CD4-positive, alpha-beta memory T cell (primary cell): ENCODE data around the gene MAGI1. TPM values are rescaled to one million over a fixed set of nuclear protein-coding genes. Genes with fewer than 3 reads are reported as not detected.

Experiments
- CTCF ChIA-PET: fragments of 350-600 bp; sonication (Branson Sonifier 250); formaldehyde crosslinking; loops from one replicate; lab custom pipeline; 2021; ENCODE audit warnings: inconsistent platforms; ENCODE audit not compliant: partially characterized antibody; lab: Charles Lee
- POLR2A ChIA-PET: fragments of 350-600 bp; sonication (Branson Sonifier 250); formaldehyde crosslinking; loops from one replicate; lab custom pipeline; 2021; ENCODE audit not compliant: partially characterized antibody; lab: Charles Lee
- DNase-seq, 5 donors: peaks; one replicate each; pipeline versions ENCODE4 v3.0.0 to v3.0.0-alpha.2; 2020 to 2022; ENCODE audit warnings: mixed read lengths in 1 of 5
- H3K27ac ChIP-seq: one replicate; pipeline ENCODE4 v1.7.0; 2013; ENCODE audit warnings: low read depth, low read length
- H3K27me3 ChIP-seq: 2 replicates; pipeline ENCODE4 v1.7.0; 2013; ENCODE audit warnings: mild to moderate bottlenecking, low read length, moderate library complexity; ENCODE audit not compliant: insufficient read depth
- H3K36me3 ChIP-seq: 2 replicates; pipeline ENCODE4 v1.7.0; 2013; ENCODE audit warnings: mild to moderate bottlenecking, low read length, moderate library complexity; ENCODE audit not compliant: insufficient read depth
- H3K4me1 ChIP-seq: 2 replicates; pipeline ENCODE4 v1.7.0; 2013; ENCODE audit warnings: mild to moderate bottlenecking, low read length, moderate library complexity; ENCODE audit not compliant: insufficient read depth
- H3K4me3 ChIP-seq, 2 donors: one replicate each; pipeline ENCODE4 v1.7.0; 2013; ENCODE audit warnings: low read length in 2 of 2, mild to moderate bottlenecking in 1 of 2
- H3K9me3 ChIP-seq, 2 donors: one replicate each; pipeline ENCODE4 v1.7.0; 2013; ENCODE audit warnings: low read length in 2 of 2, control low read depth in 1 of 2; ENCODE audit not compliant: control insufficient read depth in 1 of 2
- H3K27ac Mint-ChIP-seq, 7 donors: one replicate each; pipeline ENCODE4 v1.8.0; 2020 to 2021; ENCODE audit warnings: mixed read lengths in 7 of 7, mild to moderate bottlenecking in 6 of 7, inconsistent platforms in 3 of 7, moderate library complexity in 3 of 7
- H3K27me3 Mint-ChIP-seq, 2 donors: one replicate each; pipeline ENCODE4 v1.8.0; 2020 to 2021; ENCODE audit warnings: mixed read lengths in 2 of 2
- H3K36me3 Mint-ChIP-seq, 2 donors: one replicate each; pipeline ENCODE4 v1.8.0; 2020 to 2021; ENCODE audit warnings: mixed read lengths in 2 of 2, inconsistent platforms in 1 of 2, mild to moderate bottlenecking in 1 of 2
- H3K4me1 Mint-ChIP-seq, 4 donors: one replicate each; pipeline ENCODE4 v1.8.0; 2020 to 2021; ENCODE audit warnings: mixed read lengths in 4 of 4, mild to moderate bottlenecking in 1 of 4
- H3K4me3 Mint-ChIP-seq, 8 donors: one replicate each; pipeline ENCODE4 v1.8.0; 2020 to 2021; ENCODE audit warnings: mixed read lengths in 8 of 8, mild to moderate bottlenecking in 7 of 8, moderate library complexity in 6 of 8, inconsistent platforms in 3 of 8
- H3K9me3 Mint-ChIP-seq, 8 donors: one replicate each; pipeline ENCODE4 v1.8.0; 2020 to 2021; ENCODE audit warnings: mixed read lengths in 8 of 8, mild to moderate bottlenecking in 5 of 8, inconsistent platforms in 3 of 8, moderate library complexity in 1 of 8
- intact Hi-C: fragments of 100-400 bp; cut with micrococcal nuclease; formaldehyde crosslinking; loops from one replicate; pipeline ENCODE4 v1.15.1; 2023
- polyA plus RNA-seq, 2 donors: library from polyadenylated mRNA; unstranded; fragments of 300-500 nt; fragmentation: Illumina TruSeq; gene quantifications; one replicate each; pipeline ENCODE4 v1.2.3, GENCODE V29; 2021
- total RNA-seq, 2 experiments: library from RNA; stranded (reverse); gene quantifications; one replicate each; pipeline ENCODE4 v1.2.3, GENCODE V29; 2021

Gene MAGI1
- total and polyA plus RNA-seq, 4 experiments from 2014 or later = 0.20 TPM; not detected in 3

DNA sequence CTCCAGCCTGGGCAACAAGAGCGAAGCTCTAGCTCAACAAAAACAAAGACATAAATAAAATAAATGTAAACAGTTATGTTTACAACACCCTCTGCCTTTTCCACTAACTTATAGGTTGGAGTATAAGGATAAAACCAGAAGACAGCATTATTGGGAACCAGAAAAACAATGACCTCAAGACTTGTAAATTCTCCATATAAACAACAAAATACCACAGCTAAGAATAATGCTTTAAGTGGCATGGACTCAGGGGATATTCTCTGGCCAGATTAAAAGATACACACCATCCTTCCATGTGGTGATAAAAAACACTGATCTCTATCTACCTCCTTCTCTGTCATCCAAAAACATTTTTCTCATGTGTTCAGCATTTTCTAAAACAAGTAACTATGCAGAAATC lies 500.6 kb downstream of the MAGI1 start:
- no peak overlapping the region for H3K27ac Mint-ChIP-seq
- Histone ChIP-seq H3K9me3 (no peaks in the 10 kb centered on the region), H3K36me3 (no peaks in the 10 kb centered on the region), H3K27ac (no peak overlapping the region), H3K4me3 (no peak overlapping the region), H3K27me3 (no peaks in the 10 kb centered on the region), H3K4me1 (no peaks in the 10 kb centered on the region)
- ChIA-PET POLR2A (no interaction called here), CTCF (no interaction called here)
- H3K4me3 Mint-ChIP-seq = no peak overlapping the region
- H3K9me3 Mint-ChIP-seq = peaks cover 0 to 15% (median 4%) of the 10 kb centered on the region in 8 donors
- intact Hi-C loops = no loop called here
- DNase-seq = no peak
- H3K36me3 Mint-ChIP-seq = no peaks in the 10 kb centered on the region
- H3K4me1 Mint-ChIP-seq = no peaks in the 10 kb centered on the region
- no peaks in the 10 kb centered on the region for H3K27me3 Mint-ChIP-seq

- Histone ChIP-seq H3K4me3 (no peak overlapping the region), H3K9me3 (no peaks in the 10 kb centered on the region), H3K27ac (no peak overlapping the region), H3K36me3 (no peaks in the 10 kb centered on the region), H3K4me1 (no peaks in the 10 kb centered on the region), H3K27me3 (no peaks in the 10 kb centered on the region)
- ChIA-PET CTCF (no interaction called here), POLR2A (no interaction called here)
- H3K27me3 Mint-ChIP-seq = no peaks in the 10 kb centered on the region
- no peaks in the 10 kb centered on the region for H3K36me3 Mint-ChIP-seq
- no peak for DNase-seq
- peaks cover 0 to 12% (median 4%) of the 10 kb centered on the region in 8 donors for H3K9me3 Mint-ChIP-seq
- no peak overlapping the region for H3K4me3 Mint-ChIP-seq
- no peaks in the 10 kb centered on the region for H3K4me1 Mint-ChIP-seq
- intact Hi-C loops = no loop called here
- no peak overlapping the region for H3K27ac Mint-ChIP-seq
Observed at GRCh38 chr3:65537109-65537508, 501.6 kb downstream of the MAGI1 start.

DNA sequence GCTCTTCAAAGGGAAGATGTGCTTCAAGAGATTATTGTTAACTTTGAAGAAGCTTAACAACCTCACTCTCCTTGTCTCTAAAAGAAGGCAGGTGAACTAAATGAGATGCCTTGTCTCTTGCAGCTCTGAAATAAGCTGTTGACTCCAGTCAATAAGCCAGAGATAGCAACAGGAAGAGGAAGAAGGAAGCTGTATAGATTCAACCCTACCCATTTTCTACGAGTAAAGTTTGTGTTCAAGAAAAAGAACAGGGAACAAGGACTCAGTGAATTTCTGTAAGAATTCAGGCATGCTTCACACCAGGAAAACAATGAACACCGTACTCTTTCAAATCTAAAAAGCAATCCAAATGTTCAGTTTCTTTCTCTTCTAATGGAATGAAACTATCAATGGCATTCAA lies 503.5 kb downstream of the MAGI1 start:
- no peak overlapping the region for H3K27ac ChIP-seq
- POLR2A ChIA-PET = no interaction called here
- no peaks in the 10 kb centered on the region for H3K36me3 ChIP-seq
- Mint-ChIP-seq H3K9me3 (peaks cover 0 to 4% (median 2%) of the 10 kb centered on the region in 8 donors), H3K27me3 (no peaks in the 10 kb centered on the region), H3K4me3 (no peak overlapping the region), H3K36me3 (no peaks in the 10 kb centered on the region), H3K27ac (no peak overlapping the region), H3K4me1 (no peaks in the 10 kb centered on the region)
- no peaks in the 10 kb centered on the region for H3K4me1 ChIP-seq
- intact Hi-C loops = no loop called here
- CTCF ChIA-PET = no interaction called here
- H3K27me3 ChIP-seq = no peaks in the 10 kb centered on the region
- no peak overlapping the region for H3K4me3 ChIP-seq
- no peaks in the 10 kb centered on the region for H3K9me3 ChIP-seq
- no peak for DNase-seq

DNA sequence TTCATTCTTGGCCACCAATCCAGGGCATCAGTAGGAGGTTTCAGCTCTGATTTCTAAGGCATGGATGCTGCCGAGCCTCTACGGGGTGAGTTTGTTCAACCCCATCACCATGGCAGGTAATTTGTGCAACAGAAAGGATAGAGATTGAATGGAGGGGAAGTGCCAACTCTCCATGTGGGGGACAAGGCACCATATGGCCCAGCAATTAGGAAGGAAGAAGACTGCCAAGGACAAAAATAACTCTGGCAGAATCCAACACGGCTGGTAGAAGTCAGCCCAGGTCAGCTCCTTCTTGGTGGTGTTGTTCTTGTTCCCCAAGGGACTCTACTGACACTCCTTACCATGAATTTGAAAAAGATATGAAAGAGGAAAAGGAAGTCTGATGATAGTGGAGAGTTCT lies 503.9 kb downstream of the MAGI1 start:
- Histone ChIP-seq H3K4me1 (no peaks in the 10 kb centered on the region), H3K27ac (no peak overlapping the region), H3K36me3 (no peaks in the 10 kb centered on the region), H3K9me3 (no peaks in the 10 kb centered on the region), H3K4me3 (no peak overlapping the region), H3K27me3 (no peaks in the 10 kb centered on the region)
- Mint-ChIP-seq H3K36me3 (no peaks in the 10 kb centered on the region), H3K9me3 (peaks cover 0 to 4% (median 2%) of the 10 kb centered on the region in 8 donors), H3K27ac (no peak overlapping the region), H3K4me1 (no peaks in the 10 kb centered on the region), H3K27me3 (no peaks in the 10 kb centered on the region), H3K4me3 (no peak overlapping the region)
- ChIA-PET POLR2A (no interaction called here), CTCF (no interaction called here)
- intact Hi-C loops = no loop called here
- no peak for DNase-seq

GRCh38 chr3:65532749-65533148 lies 506.0 kb downstream of the MAGI1 start:
- H3K27me3 Mint-ChIP-seq = no peaks in the 10 kb centered on the region
- no peak overlapping the region for H3K27ac ChIP-seq
- ChIA-PET CTCF (no interaction called here), POLR2A (no interaction called here)
- H3K36me3 Mint-ChIP-seq = no peaks in the 10 kb centered on the region
- no peak overlapping the region for H3K4me3 ChIP-seq
- no peaks in the 10 kb centered on the region for H3K4me1 Mint-ChIP-seq
- H3K27me3 ChIP-seq = no peaks in the 10 kb centered on the region
- H3K36me3 ChIP-seq = no peaks in the 10 kb centered on the region
- H3K9me3 ChIP-seq = no peaks in the 10 kb centered on the region
- no peaks in the 10 kb centered on the region for H3K4me1 ChIP-seq
- H3K27ac Mint-ChIP-seq = no peak overlapping the region
- no peak overlapping the region for H3K4me3 Mint-ChIP-seq
- H3K9me3 Mint-ChIP-seq = peaks cover 0 to 4% (median 3%) of the 10 kb centered on the region in 8 donors
- DNase-seq = no peak
- intact Hi-C loops = no loop called here

- Mint-ChIP-seq H3K4me1 (no peaks in the 10 kb centered on the region), H3K27me3 (no peaks in the 10 kb centered on the region), H3K36me3 (no peaks in the 10 kb centered on the region), H3K9me3 (peaks cover 0 to 4% (median 3%) of the 10 kb centered on the region in 8 donors), H3K4me3 (no peak overlapping the region), H3K27ac (no peak overlapping the region)
- Histone ChIP-seq H3K27ac (no peak overlapping the region), H3K36me3 (no peaks in the 10 kb centered on the region), H3K9me3 (no peaks in the 10 kb centered on the region), H3K4me1 (no peaks in the 10 kb centered on the region), H3K27me3 (no peaks in the 10 kb centered on the region), H3K4me3 (no peak overlapping the region)
- DNase-seq = no peak
- intact Hi-C loops = no loop called here
- CTCF ChIA-PET = no interaction called here
- POLR2A ChIA-PET = no interaction called here
Observed at GRCh38 chr3:65532215-65532614, 506.5 kb downstream of the MAGI1 start.

GRCh38 chr3:65531499-65531898 lies 507.2 kb downstream of the MAGI1 start:
- POLR2A ChIA-PET = no interaction called here
- intact Hi-C loops = no loop called here

DNA sequence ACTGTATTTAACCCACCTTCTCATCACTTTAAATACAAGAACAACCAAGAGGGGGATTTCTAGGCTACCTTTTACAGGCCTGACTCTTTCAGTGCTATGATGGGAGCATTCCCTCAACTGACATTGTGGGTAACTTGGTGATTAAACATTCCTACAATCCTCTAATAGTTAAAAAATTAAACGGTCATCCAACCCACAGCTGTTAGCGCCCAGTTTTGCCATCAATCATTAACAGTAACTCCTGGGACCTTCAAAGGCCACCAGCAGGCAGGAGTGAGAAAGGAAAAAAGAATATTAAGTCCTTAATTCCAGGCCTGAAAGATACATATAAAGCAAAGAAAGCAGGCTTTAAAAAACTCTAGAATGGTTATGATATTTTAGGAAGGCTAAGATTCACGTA lies 512.1 kb downstream of the MAGI1 start:
- peaks cover 0 to 3% (median 0%) of the 10 kb centered on the region in 8 donors for H3K9me3 Mint-ChIP-seq
- ChIA-PET POLR2A (no interaction called here), CTCF (no interaction called here)
- no peak overlapping the region for H3K4me3 Mint-ChIP-seq
- H3K27me3 ChIP-seq = no peaks in the 10 kb centered on the region
- no peak overlapping the region for H3K27ac ChIP-seq
- no peak overlapping the region for H3K4me3 ChIP-seq
- no peaks in the 10 kb centered on the region for H3K9me3 ChIP-seq
- H3K36me3 ChIP-seq = no peaks in the 10 kb centered on the region
- H3K4me1 ChIP-seq = no peaks in the 10 kb centered on the region
- intact Hi-C loops = no loop called here
- no peak overlapping the region for H3K27ac Mint-ChIP-seq
- DNase-seq = no peak
- H3K27me3 Mint-ChIP-seq = no peaks in the 10 kb centered on the region
- no peaks in the 10 kb centered on the region for H3K4me1 Mint-ChIP-seq
- H3K36me3 Mint-ChIP-seq = no peaks in the 10 kb centered on the region

More at GRCh38 chr3:65531499-65531898, 507.2 kb downstream of the MAGI1 start:
- Histone ChIP-seq H3K9me3 (no peaks in the 10 kb centered on the region), H3K4me3 (no peak overlapping the region), H3K27me3 (no peaks in the 10 kb centered on the region), H3K36me3 (no peaks in the 10 kb centered on the region), H3K27ac (no peak overlapping the region), H3K4me1 (no peaks in the 10 kb centered on the region)
- H3K36me3 Mint-ChIP-seq = no peaks in the 10 kb centered on the region
- no peak overlapping the region for H3K4me3 Mint-ChIP-seq
- CTCF ChIA-PET = no interaction called here
- H3K27ac Mint-ChIP-seq = no peak overlapping the region
- no peaks in the 10 kb centered on the region for H3K4me1 Mint-ChIP-seq
- no peaks in the 10 kb centered on the region for H3K27me3 Mint-ChIP-seq
- DNase-seq = no peak
- peaks cover 0 to 4% (median 3%) of the 10 kb centered on the region in 8 donors for H3K9me3 Mint-ChIP-seq
